NB4 (cell line): ENCODE results near the gene MSMO1.

Source experiments
- CTCF ChIP-seq: IDR thresholded peaks from one replicate; pipeline ENCODE4 v1.5.1; 2012; ENCODE audit warnings: low read depth, low read length
- MAX ChIP-seq: IDR thresholded peaks from 2 replicates; pipeline ENCODE4 v1.6.1; 2011; ENCODE audit warnings: low read depth, low read length
- POLR2A ChIP-seq: IDR thresholded peaks from 2 replicates; pipeline ENCODE4 v1.6.1; 2011; ENCODE audit warnings: mild to moderate bottlenecking; ENCODE audit not compliant: insufficient read length; ENCODE audit errors: extremely low read depth

- no peak for TF ChIP-seq CTCF
- no peak for TF ChIP-seq POLR2A
- TF ChIP-seq MAX = no peak
Observed at GRCh38 chr4:165335163-165335703, 7.8 kb downstream of the MSMO1 start.
